MCF 10A (cell line): ENCODE measurements around the gene PLA1A. TPM values are rescaled to one million over a fixed set of nuclear protein-coding genes. Genes with fewer than 3 reads are reported as not detected.

Experiments
- BruUV-seq: library from RNA; stranded (reverse); fragments of 400-500 nt; replicated peaks from 2 replicates; lab custom pipeline; 2021; lab: Mats Ljungman, UMichigan
- CTCF ChIA-PET: fragments of 300-600 bp; sonication (Branson Sonifier 250); formaldehyde crosslinking; extraction: SDS; loops from one replicate; lab custom pipeline; 2021; ENCODE audit warnings: antibody characterized with exemption, inconsistent platforms; lab: Yijun Ruan, JAX
- POLR2A ChIA-PET: fragments of 300-600, 350-650 bp; sonication (Branson Sonifier 250); formaldehyde crosslinking; extraction: SDS; loops from one replicate; lab custom pipeline; 2020; ENCODE audit warnings: antibody characterized with exemption, inconsistent platforms; lab: Yijun Ruan, JAX
- DNase-seq: peaks from one replicate; pipeline ENCODE4 v3.0.0-alpha.2; 2018; ENCODE audit not compliant: unreplicated experiment
- H3K27ac Mint-ChIP-seq: one replicate; pipeline ENCODE4 v1.8.0; 2022; ENCODE audit warnings: mild to moderate bottlenecking, low read depth, mixed read lengths; ENCODE audit not compliant: unreplicated experiment
- H3K27me3 Mint-ChIP-seq: one replicate; pipeline ENCODE4 v1.8.0; 2022; ENCODE audit warnings: mixed read lengths; ENCODE audit not compliant: insufficient read depth, unreplicated experiment
- H3K36me3 Mint-ChIP-seq: one replicate; pipeline ENCODE4 v1.8.0; 2022; ENCODE audit warnings: mild to moderate bottlenecking, moderate library complexity, mixed read lengths; ENCODE audit not compliant: insufficient read depth, unreplicated experiment
- H3K4me1 Mint-ChIP-seq: one replicate; pipeline ENCODE4 v1.8.0; 2022; ENCODE audit warnings: mixed read lengths; ENCODE audit not compliant: insufficient read depth, unreplicated experiment
- H3K4me3 Mint-ChIP-seq: one replicate; pipeline ENCODE4 v1.8.0; 2022; ENCODE audit warnings: mild to moderate bottlenecking, moderate library complexity, mixed read lengths; ENCODE audit not compliant: unreplicated experiment
- H3K9me3 Mint-ChIP-seq: one replicate; pipeline ENCODE4 v1.8.0; 2022; ENCODE audit warnings: mixed read lengths; ENCODE audit not compliant: unreplicated experiment
- CTCF ChIP-seq: fragments of 200-600 bp; IDR thresholded peaks from one replicate; pipeline ENCODE4 v1.8.0; 2022; ENCODE audit warnings: antibody characterized with exemption, mild to moderate bottlenecking; ENCODE audit not compliant: unreplicated experiment
- intact Hi-C: fragments of 100-400 bp; cut with micrococcal nuclease; formaldehyde crosslinking; loops from 2 replicates; pipeline ENCODE4 v1.14.1; 2022
- total RNA-seq: library from RNA; stranded (reverse); gene quantifications from 2 replicates; pipeline ENCODE4 v1.2.3, GENCODE V29; 2022

The PLA1A gene
- total RNA-seq, 1 experiment from 2014 or later = not detected

- no peak overlapping the region for H3K4me3 Mint-ChIP-seq
- no peaks in the 10 kb centered on the region for H3K27me3 Mint-ChIP-seq
- CTCF ChIA-PET = interaction anchor here (0.6 kb wide), 1 partner anchor 669 kb away, joined by 3 read pairs; no protein-coding TSS in a partner anchor
- DNase-seq = no peak
- H3K4me1 Mint-ChIP-seq = peaks cover 38% of the 10 kb centered on the region
- H3K36me3 Mint-ChIP-seq = no peaks in the 10 kb centered on the region
- no peak for TF ChIP-seq CTCF
- H3K9me3 Mint-ChIP-seq = no peaks in the 10 kb centered on the region
- POLR2A ChIA-PET = interaction anchor here (0.8 to 1.0 kb wide), 2 partner anchors 37 to 141 kb away, joined by 4 to 5 read pairs; partner anchors contain the start of genes COX17 and TIMMDC1
- intact Hi-C loops = no loop called here
- peak overlapping the region; percentile 90 for H3K27ac Mint-ChIP-seq
- TSS peak; percentile 83 for BruUV-seq
Measured at GRCh38 chr3:119639494-119640350, 42.0 kb downstream of the PLA1A start.

DNA sequence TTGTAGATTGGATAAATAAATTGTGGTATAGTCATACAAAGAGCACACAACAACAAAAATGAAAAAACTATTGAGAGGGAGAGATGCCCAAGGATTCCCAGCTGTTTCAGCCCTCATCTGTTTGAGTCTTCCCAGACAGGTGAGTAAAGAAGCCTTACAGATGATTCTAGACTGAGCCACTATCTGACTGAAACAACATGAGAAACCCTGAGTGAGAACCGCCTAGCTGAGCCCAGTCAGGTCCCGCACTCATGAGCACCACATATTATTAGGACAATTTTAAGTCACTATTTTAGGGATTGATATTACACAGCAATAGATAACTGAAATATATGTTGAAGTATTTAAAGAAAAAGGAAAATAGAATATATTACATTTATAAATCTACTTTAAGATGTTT, 43.7 kb downstream of the PLA1A start:
- Mint-ChIP-seq H3K27me3 (no peaks in the 10 kb centered on the region), H3K4me1 (peaks cover 33% of the 10 kb centered on the region), H3K4me3 (no peak overlapping the region), H3K36me3 (no peaks in the 10 kb centered on the region), H3K27ac (no peak overlapping the region), H3K9me3 (no peaks in the 10 kb centered on the region)
- BruUV-seq = no TSS peak
- no peak for TF ChIP-seq CTCF
- CTCF ChIA-PET = no interaction called here
- DNase-seq = no peak
- POLR2A ChIA-PET = interaction anchor here (0.6 kb wide), 1 partner anchor 1222 kb away, joined by 4 read pairs; no protein-coding TSS in a partner anchor
- intact Hi-C loops = no loop called here

- no peak for DNase-seq
- ChIA-PET CTCF (interaction anchor here (0.7 kb wide), 2 partner anchors 38 to 609 kb away, joined by 3 to 4 read pairs; no protein-coding TSS in a partner anchor), POLR2A (no interaction called here)
- no peaks in the 10 kb centered on the region for H3K27me3 Mint-ChIP-seq
- no peaks in the 10 kb centered on the region for H3K9me3 Mint-ChIP-seq
- no TSS peak for BruUV-seq
- peaks cover 25% of the 10 kb centered on the region for H3K4me1 Mint-ChIP-seq
- H3K4me3 Mint-ChIP-seq = no peak overlapping the region
- no peaks in the 10 kb centered on the region for H3K36me3 Mint-ChIP-seq
- intact Hi-C loops = no loop called here
- no peak overlapping the region for H3K27ac Mint-ChIP-seq
- no peak for TF ChIP-seq CTCF
Measured at GRCh38 chr3:119642746-119643473, 45.2 kb downstream of the PLA1A start.

- no peaks in the 10 kb centered on the region for H3K36me3 Mint-ChIP-seq
- H3K9me3 Mint-ChIP-seq = no peaks in the 10 kb centered on the region
- H3K4me3 Mint-ChIP-seq = no peak overlapping the region
- peak; percentile 38 for DNase-seq
- no peak overlapping the region for H3K27ac Mint-ChIP-seq
- BruUV-seq = no TSS peak
- H3K4me1 Mint-ChIP-seq = peaks cover 19% of the 10 kb centered on the region
- POLR2A ChIA-PET = no interaction called here
- H3K27me3 Mint-ChIP-seq = no peaks in the 10 kb centered on the region
- intact Hi-C loops = no loop called here
- CTCF ChIA-PET = interaction anchor here (0.5 to 1.1 kb wide), 2 partner anchors 29 to 551 kb away, joined by 3 to 4 read pairs; no protein-coding TSS in a partner anchor
- TF ChIP-seq CTCF = no peak
Measured at GRCh38 chr3:119643528-119643927, 45.8 kb downstream of the PLA1A start.
